Stimulated activated CD8-positive, alpha-beta memory T cell treated with anti-CD3 and anti-CD28 coated beads, Interleukin-15, amount 100 ng/mL, for 4 hours (primary cell): ENCODE results near the gene CSNK1A1.
"Not testable (repeated sequence)": the region's sequence is repeated elsewhere in the genome, so short reads cannot be mapped to it uniquely, and the experiment has no call there.

ENCODE experiments used
- DNase-seq, 2 donors: peaks; one replicate each; pipeline ENCODE4 v3.0.0-alpha.2; 2020; ENCODE audit warnings: low read depth in 2 of 2

CSNK1A1 gene

GRCh38 chr5:149572576-149573231 lies 21.5 kb upstream of the CSNK1A1 start:
- DNase-seq = no peak

- DNase-seq = no peak
These were observed 20.9 kb upstream of the CSNK1A1 start for GRCh38 chr5:149572170-149572569.

- no peak for DNase-seq
These were observed 16.0 kb upstream of the CSNK1A1 start for GRCh38 chr5:149567226-149567625.

GRCh38 chr5:149564542-149565140 lies 13.4 kb upstream of the CSNK1A1 start:
- DNase-seq = not testable (repeated sequence)

DNA sequence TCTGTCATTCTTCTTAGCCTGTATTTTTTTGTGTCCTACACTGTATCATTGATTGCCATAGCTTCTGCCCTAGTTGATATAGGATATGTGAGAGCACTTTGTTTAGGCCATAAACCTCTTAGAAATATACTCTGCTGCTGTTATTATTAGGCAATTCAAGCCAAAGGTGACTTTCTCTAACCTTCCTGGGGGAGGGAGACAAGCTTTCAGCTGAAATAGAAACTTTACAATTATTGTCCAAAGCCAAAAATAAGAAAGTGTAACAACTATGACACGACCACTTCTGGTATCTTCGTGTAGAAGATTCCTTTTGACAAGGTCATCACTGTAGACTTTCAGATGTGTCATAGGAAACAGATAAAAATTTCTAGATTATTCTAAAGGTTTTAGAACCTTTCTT lies 12.2 kb upstream of the CSNK1A1 start:
- no peak for DNase-seq

DNA sequence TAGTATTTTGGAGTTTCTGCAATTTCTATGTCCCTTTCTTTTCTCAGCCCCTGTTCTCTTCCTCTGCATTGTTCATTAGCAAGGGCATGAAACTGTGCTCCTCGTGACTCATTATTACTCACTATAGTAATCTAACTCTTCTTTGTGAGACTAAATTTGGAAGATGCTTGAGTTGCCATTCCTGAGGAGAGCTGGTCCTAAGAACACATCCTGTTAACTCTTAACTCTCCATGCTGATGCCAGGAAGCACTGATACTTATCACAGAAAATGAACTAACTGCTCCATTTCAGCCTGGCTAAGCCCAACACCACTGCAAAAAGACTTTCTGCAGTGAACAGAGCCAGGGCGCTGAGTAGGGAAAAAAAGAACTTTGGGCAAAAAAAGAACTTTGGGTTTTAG lies 10.6 kb upstream of the CSNK1A1 start:
- DNase-seq = no peak

- DNase-seq = no peak
These were observed 8.5 kb upstream of the CSNK1A1 start for GRCh38 chr5:149559706-149560105.

GRCh38 chr5:149552553-149553160 lies 1.4 kb upstream of the CSNK1A1 start:
- no peak for DNase-seq

DNA sequence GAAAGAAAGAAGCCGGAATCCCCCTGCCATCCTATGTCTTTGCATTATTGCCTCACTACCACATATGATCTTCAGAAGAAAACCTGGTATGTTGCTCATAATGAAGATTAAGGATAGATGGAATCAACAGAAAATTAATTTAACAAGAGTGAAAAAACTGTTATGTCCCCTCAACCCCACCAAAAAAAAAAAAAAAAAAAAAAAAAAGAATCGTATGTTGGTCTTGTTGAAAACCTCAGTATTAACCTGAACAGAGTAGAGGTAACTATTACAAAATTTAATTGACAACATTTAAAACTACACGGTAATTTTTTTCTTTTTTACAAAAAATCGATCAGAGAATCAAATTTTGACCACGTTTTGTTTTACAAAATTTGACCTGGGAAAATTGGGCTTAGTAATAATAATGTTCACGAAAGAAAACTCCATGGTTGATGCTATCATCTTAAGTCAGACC lies 827 bp upstream of the CSNK1A1 start:
- no peak for DNase-seq

DNA sequence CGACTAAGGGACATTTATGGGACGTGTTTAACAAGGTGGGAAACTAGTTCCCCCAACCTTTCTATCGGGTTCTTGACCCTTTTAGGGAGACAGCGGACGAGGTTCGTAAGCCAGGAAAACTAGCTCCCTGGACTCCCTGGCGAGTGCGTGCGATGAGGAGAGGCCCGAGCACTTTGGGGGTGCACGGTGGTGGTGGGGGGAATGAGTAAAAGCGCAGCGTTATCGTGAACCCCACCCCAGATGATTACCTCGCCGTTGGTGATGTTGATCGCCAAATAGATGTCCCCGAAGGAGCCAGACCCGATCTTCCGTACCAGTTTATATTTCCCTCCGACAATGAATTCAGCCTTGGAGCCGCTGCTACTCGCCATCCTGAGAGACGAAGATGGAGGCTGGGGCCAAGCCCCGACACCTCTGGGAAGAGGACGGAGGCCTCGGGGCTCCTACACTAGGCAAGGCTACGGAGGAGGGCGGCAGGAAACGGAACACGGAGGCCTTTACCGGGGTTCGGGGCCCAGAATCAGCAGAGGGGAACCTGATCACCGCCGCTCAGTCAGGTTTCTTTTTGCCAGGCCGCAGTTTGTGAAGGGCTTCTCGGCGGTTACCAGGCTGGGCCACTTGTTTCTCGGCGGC lies 529 bp downstream of the CSNK1A1 start:
- no peak for DNase-seq

- DNase-seq = no peak
These were observed 1.0 kb downstream of the CSNK1A1 start for GRCh38 chr5:149550268-149550583.

DNA sequence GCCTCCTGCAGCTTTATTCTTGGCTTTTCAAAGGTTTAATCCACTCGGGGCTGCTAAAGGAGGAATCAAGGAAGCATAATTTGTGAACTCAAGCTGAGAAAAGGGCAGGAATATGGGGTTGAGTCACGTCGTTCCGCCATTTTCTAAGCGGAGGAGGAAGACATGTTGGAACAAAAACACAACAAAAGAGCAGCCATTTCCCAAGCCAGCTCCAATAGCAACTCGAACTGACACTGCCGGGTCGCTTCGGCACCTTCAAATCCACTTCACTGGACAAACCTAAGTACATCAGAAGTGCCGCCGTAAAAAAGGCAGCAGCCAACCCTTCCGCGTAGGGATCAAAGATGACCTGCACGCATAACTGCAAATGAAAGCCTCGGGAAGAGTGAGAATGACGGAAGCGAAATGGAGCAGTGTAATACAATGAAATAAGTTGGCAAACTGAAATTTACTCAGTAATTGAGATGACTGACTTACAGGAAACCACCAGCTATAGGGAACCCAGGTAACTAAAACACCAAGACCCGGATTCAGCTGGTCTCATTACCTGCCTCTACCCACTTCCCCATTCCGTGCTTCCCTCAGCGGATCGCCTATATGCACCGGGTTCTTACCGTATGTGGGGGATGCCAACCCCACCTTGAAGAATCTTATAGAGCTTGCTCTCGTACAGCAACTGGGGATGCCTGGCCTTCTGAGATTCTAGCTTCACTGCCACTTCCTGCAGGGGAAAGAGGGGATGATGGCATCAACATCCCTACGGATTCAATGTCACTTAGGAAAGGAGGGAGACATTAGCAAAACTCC lies 1.6 kb downstream of the CSNK1A1 start:
- no peak for DNase-seq

DNA sequence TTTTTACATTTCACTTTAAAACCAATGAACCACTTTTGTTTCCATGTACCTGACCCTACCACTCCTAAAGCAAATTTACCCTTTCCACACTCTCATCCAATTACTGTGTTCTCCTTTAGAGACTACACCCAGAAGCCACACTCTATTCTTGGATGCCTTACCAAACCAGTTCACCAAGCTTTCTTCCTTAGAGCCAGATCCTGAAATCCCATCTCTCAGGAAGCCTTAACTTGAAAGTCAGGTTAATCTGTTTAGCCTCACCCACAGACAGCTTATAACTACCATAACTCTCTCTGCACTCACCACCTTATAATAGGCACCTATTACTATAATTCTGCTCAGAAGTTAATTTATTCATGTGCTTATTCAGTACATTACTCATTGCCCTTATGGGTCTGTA lies 4.3 kb downstream of the CSNK1A1 start:
- DNase-seq = no peak

- no peak for DNase-seq
These were observed 5.9 kb downstream of the CSNK1A1 start for GRCh38 chr5:149545327-149545726.

DNA sequence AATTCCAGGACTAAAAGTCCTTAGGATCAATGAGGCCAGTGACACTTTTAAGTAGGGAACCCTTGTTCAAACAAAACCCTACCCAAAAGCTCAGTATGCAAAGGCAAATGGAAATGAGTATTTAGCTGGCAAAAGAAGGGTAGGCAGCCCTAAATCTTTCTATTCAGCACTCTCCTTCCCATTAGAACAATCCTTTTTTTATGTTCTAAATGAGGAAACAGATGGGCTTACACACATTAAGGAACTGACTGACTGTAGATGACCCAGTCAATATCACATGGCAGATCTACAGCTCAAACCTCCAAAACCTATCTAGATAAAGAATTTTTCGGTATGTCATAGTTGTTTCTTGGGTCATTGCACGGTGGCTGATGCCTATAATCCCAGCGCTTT lies 7.2 kb downstream of the CSNK1A1 start:
- DNase-seq = no peak

DNA sequence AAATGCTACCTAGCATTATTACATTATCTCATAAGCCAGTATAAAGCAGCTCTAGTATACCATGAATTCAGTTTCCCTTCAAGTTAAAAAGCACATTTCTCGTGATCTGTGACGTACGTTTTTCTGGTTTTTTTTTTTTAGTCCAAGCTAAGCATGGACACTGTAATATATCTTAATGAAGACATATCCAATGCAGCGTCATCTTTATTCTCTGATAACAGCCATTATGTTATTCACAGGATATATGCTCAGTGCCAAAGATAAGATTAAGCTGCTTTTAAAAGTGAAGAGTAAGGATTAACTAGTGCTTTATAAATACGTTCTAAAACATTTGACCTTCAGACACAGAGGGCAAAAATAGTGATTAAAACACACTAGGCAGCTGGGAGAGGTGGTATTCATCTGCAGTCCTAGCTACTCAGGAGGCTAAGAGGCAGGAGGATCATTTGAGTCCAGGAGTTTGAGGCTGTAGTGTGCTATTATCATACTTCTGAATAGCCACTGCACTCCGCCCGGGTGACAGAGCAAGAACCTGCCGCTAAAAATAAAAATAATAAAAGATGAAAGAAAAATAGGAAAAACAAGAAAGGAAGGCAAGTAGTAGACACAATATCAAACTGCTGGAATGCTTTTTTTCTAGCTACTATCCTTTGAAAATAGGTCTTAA lies 7.7 kb downstream of the CSNK1A1 start:
- DNase-seq = no peak

DNA sequence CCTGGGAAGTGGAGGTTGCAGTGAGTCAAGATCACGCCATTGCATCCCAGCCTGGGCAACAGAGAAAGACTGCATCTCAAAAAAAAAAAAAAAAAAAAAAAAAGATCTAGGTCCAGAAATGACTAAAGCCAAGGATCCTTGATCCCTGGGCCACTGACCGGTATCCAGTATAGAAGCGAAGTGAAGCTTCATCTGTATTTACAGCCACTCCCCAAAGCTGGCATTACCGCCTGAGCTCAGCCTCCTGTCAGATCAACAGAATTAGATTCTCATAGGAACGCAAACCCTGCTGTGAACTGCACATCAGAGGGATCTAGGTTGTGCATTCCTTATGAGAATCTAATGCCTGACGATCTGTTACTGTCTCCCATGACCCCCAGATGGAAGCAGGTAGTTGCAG lies 9.3 kb downstream of the CSNK1A1 start:
- DNase-seq = no peak

DNA sequence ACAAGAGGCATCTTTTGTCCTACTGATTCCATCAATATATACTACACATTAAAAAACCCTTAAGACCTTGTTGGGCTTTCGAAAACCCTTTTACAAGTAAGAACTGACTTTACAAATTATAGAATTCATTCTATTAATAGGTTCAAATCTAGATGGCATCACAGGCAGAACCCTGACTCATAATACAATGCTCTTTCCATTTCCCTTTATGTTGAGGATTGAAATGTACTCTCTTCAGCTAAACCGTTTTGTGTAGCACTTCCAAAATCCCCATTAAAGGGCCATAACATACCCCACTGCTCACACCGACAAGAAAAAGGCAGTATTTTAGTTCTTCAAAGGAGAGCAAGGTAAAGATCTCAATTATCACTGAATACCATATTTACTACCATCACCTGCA lies 11.2 kb downstream of the CSNK1A1 start:
- no peak for DNase-seq

- DNase-seq = no peak
These were observed 13.8 kb downstream of the CSNK1A1 start for GRCh38 chr5:149537374-149537975.

DNA sequence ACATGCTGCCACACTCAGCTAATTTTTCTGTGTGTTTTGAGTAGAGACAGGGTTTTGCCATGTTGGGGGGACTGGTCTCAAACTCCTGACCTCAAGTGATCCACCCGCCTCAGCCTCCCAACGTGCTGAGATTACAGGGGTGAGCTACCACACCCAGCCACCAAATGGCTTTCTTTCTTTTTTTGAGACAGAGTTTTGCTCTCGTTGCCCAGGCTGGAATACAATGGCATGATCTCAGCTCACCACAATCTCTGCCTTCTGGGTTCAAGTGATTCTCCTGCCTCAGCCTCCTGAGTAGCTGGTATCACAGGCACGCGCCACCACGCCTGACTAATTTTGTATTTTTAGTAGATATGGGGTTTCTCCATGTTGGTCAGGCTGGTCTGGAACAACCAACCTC lies 15.5 kb downstream of the CSNK1A1 start:
- DNase-seq = not testable (repeated sequence)

GRCh38 chr5:149532413-149532812 lies 18.8 kb downstream of the CSNK1A1 start:
- DNase-seq = no peak
